NAMALWA (cell line): Measurements from ENCODE around the gene FAM98B.
"Not testable (repeated sequence)": the region's sequence is repeated elsewhere in the genome, so short reads cannot be mapped to it uniquely, and the experiment has no call there.

Experiments used
- DNase-seq: peaks from one replicate; pipeline ENCODE4 v3.0.0-alpha.2; 2015; ENCODE audit warnings: low spot score

Gene FAM98B

DNA sequence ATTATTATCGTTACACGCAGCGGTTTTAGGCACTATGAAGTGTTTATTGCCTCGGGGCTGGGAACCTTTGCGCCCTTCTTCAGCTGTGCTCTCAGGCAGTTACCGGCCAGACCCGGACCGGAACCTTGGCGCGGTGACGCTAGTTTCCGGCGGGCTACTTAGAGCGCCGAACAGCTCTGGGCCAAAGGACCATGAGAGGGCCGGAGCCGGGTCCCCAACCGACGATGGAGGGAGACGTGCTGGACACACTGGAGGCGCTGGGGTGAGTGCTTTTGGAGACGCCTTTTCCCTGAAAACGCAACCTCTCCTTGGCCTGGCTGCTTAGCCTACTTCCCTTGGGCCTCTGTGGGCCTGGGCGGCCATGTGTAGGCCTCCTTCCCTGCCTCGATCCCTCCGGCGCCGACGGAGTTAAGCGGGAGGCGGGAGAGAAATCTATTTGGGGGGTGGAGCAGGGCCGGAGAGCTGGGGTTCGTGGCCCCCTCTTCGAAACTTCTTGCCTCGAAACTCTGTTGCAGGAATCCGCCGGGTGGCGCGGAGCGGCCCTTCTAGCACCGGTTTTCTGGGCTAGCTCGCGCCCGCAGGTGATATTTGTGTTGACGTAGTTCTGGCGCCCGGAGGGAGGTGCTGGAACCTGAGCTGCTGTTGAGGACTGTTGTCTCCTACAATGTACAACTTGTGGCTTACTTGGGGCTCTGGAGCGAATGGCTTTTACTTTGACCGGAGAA lies at the start of gene FAM98B:
Gene FAM98B, plus strand, starts transcription at position 157 of the 725 bp plus-strand sequence. Its CDS starts 35 bp downstream, at position 192.
- DNase-seq, result peak; percentile 89

DNA sequence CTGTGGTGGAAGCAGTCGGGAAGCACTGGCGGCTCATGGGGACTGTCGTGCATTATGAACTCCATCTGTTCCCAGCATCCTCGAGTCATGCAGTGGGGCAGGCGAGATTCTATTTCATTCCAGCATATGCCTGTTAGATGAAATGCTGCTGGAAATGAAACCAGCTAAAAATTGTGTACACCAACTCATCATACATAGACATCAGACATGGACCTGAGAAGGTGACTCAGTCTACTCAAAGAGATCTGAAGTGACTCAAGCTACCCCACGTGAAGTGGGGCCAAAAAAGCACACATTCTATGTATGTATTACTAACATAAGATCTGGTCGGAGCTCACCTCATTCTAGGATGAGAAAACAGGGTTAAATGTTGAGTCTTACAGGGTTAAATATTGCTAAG lies 47.5 kb upstream of the FAM98B start:
- DNase-seq, result no peak

- no peak for DNase-seq
Measured at GRCh38 chr15:38408576-38408975, 45.4 kb upstream of the FAM98B start.

- DNase-seq, result no peak
Measured at GRCh38 chr15:38411902-38412301, 42.0 kb upstream of the FAM98B start.

GRCh38 chr15:38412466-38412865 lies 41.5 kb upstream of the FAM98B start:
- no peak for DNase-seq

GRCh38 chr15:38414357-38414756 lies 39.6 kb upstream of the FAM98B start:
- peak; percentile 59 for DNase-seq

GRCh38 chr15:38421069-38421690 lies 32.7 kb upstream of the FAM98B start:
- no peak for DNase-seq

DNA sequence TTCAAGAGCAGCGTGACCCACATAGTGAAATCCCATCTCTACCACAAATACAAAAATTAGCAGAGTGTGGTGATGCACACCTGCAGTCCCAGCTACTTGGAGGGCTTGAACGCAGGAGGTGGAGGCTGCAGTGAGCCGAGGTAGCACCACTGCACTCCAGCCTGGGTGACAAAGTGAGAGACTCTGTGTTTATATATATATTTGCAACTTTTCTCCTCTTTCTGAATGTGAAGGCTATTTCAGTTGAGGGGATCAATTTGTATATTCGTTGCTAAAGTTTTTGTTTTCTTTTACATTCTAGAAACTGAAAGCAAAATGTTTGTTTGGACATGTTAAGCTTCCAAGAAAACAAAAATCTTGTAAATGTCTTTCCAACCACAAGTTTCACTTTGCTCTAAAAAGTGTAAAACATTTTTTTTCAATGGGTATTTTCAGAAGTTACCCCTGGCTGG lies 29.8 kb upstream of the FAM98B start:
- DNase-seq, result no peak

DNA sequence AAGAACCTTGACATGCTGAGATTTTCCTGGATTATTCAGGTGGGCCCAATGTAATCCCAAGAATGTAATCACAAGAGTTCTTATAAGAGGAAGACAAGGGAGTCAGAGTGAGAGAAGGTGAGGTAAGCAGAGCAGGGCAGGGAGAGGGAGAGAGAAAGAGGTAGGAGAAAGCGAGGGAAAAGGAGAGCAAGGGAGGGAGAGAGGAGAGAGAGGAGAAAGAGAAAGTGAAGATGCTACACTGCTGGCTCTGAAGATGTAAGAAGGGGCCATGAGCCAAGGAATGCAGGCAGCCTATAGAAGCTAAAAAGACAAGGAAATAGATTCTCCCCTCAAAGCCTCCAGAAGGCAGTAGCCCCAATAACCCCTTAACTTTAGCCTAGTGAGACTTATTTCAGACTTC lies 28.7 kb upstream of the FAM98B start:
- no peak for DNase-seq

GRCh38 chr15:38427380-38427779 lies 26.5 kb upstream of the FAM98B start:
- no peak for DNase-seq

DNA sequence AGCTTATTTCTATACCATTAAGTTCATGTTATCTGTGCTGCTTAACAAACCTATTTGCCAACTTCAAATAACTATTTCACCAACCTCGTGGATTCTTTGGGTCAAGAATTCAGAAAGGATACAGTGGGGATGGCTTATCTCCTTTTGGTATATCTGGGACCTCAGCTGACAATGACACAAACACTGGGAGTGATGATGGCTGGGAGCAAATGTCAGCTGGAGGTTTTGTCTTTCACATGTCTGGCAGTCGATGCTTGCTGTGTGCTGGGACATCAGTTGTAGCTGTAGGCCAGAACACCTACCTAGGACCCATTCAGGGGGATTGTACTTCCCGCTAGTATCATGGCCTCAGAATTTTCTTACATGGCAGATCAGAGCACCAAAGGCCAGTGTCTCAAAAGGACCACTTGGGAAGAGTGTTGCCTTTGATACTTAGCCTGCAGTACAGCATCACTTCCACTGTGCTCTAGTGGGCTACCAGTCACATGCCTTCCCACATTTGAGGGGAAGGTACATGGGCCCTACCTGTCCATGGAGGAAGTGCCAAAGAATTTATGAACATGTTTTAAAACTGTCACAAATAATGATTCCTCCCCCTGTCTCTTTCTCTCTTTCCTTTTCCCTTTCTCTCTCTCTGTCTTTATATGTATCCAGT lies 23.7 kb upstream of the FAM98B start:
- DNase-seq, result no peak

- no peak for DNase-seq
Measured at GRCh38 chr15:38436993-38437392, 16.9 kb upstream of the FAM98B start.

- not testable (repeated sequence) for DNase-seq
Measured at GRCh38 chr15:38437603-38438002, 16.3 kb upstream of the FAM98B start.

DNA sequence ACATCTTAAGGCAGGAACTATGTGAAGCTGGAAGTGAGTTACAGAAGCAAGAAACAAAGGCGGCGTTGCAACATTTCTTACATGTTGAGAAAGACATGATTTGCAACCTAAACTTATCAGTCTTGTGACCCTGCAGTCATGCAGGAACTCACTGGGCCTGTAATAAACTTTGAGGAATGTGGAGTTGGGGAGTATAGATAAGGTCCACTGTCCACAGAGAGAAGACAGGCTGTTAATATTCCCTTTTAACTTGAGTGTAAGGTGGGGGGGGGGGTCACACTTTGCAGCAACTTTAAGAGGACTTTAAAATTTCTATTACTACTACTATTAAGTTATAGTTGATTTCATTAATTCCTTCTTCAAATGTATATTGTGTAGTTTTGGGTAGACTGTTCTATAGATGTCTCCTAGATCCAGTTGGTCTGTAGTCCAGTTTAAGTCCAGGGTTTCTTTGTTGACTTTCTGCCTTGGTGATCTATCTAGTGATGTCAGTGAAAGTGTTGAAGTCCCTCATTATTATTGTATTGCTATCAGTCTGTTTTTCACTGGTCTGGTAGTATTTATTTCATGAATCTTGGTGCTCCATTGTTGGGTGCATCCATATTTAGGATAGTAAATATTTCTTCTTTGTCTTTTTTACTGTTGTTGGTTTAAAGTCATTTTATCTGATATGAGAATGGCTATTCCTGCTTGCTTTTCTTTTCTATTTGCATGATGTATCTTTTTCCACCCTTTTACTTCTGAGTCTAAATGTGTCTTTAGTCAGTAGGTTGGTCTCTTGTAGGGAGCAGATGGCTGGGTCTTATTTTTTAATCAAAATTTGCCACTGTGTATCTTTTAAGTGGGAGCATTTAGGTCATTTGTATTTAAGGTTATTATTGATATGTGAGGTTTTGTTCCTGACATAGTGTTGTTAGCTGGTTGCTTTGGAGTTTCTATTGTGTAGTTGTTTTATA lies 15.6 kb upstream of the FAM98B start:
- DNase-seq, result no peak

DNA sequence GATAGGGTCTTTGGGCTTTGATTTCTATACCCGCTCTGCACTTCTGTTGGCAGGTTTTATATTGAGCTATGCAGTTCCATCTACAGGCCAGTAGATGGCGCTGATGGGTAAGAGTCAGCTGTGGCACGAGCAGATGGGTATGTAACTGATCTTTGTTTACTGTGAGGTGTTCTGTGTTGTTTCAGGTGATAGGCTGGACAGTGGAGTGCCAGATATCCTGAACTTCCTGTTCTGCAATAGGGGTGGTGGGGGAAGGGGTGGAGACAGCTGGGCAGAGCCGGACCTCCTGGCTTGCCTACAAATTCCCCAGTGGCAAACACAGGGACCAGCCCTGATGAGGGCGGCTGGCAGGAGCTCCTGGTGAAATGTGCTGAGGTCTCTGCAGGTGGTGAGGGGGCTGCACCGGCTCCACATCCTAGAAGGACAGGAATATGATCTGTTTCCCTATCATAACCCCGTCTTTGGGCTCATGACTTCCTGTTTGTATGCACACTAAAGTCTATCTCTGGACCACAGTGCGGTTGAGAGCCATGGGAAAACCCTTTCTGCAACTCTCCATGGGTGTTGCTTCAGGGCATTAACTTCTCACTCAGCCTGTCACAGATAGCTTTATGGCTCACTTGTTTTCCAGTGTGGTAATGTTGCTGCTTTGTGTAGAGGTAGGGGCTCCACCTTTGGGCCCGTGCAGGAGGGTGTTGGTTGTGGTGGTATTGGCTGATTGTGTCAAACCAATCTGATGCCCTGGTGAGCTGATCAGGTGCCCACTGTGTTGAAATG lies 13.4 kb upstream of the FAM98B start:
- DNase-seq, result peak; percentile 77

DNA sequence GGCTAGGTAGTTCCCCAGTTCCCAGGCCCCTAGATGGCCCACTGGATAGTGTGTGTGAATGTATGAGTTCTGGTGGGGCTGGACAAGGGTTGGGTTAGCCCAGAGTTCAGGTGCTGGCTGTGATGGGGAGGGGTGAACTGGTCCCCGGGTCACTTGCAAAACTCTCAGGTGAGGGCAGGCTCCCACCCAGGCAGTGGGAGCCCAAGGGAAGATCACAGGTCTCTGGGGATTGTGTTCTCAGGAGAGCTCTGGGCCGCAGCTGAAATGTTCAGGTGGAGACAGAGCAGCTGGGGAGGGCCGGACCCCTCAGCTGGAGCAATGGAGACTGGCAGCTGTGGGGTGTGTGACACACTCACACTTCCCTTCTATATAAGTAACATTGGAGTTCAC lies 12.8 kb upstream of the FAM98B start:
- DNase-seq, result no peak

DNA sequence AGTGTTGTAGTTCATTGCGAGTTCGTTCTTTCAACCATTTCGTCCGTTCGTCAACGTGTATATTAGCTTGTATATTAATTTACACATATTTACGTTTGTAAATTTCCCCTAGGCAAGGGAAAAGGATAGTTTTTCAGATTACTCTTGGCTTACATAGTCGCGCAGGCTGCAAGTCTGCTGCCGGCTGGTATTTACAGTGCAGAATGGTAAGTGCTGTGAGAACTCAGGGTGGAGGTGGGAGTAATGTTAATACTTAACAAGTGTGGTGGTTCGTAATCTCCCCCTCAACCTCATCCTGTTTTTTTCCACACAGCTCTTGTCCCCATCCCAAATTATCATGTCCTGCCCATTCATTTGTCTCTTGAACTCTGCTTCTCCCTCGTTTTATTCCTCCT lies 766 bp downstream of the FAM98B start:
- DNase-seq, result no peak

DNA sequence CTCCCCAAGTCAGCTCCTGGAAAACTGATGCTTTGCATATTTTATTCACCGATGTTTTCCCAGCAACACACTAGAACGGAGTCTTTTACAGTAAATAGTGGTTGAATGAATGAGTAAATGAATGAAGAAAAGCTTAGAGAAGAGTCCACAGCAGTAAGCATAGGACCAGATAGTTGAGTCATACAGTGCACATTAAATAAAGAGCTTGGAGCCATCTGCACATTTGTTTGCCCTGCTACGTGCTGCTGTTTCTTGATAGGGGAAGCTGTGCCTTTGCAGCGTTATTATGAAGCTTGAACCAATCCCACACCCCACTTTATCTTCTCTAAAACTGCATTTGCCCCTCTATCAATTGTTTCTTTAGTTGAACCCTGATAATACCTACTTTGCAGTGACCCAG lies 1.2 kb downstream of the FAM98B start:
- peak; percentile 40 for DNase-seq

GRCh38 chr15:38458646-38459045 lies 4.7 kb downstream of the FAM98B start:
- no peak for DNase-seq

DNA sequence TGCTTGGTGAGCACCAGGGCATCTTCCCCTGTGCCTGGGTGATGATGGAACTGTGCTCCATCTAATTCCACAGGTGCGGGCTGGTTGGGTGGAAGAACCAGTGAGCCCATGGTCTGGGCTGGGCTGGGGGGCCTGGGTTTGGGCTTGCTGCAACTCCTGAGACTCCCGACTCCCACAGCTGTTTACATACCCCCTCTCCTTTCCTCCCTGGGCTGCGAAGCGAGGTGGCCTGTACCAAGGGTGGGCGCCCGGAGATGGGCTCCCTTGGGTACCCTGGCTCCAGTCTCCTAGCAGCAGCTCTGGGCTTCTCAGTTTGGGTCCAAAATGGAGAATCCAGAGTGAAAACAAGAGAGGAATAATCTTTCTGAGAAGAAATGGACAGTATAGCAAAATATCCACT lies 5.6 kb downstream of the FAM98B start:
- DNase-seq, result no peak

- no peak for DNase-seq
Measured at GRCh38 chr15:38460543-38460942, 6.6 kb downstream of the FAM98B start.
